Spleen (tissue), 11 donors: ENCODE measurements around the gene RIPOR2. TPM values are rescaled to one million over a fixed set of nuclear protein-coding genes. Genes with fewer than 3 reads are reported as not detected.
"Not testable (repeated sequence)": the region's sequence is repeated elsewhere in the genome, so short reads cannot be mapped to it uniquely, and the experiment has no call there.

Experiments
- DNase-seq: peaks from one replicate; pipeline ENCODE4 v3.0.0-alpha.2; 2020
- H3K27ac ChIP-seq, 8 donors: fragments of 200-600 bp; sonication (generic) in 7 of 8; 1 replicate in 4 of 8; 2 replicates in 4 of 8; pipeline versions ENCODE4 v1.5.0 to v1.8.0; 2016 to 2021; ENCODE audit warnings: inconsistent platforms in 4 of 8, mild to moderate bottlenecking in 4 of 8, moderate library complexity in 1 of 8
- H3K27me3 ChIP-seq, 7 donors: fragments of 200-600 bp; sonication (generic) in 6 of 7; replicated peaks in 1 of 7; 1 replicate in 4 of 7; 2 replicates in 3 of 7; pipeline versions ENCODE4 v1.5.0 to v1.8.0; 2016 to 2021; ENCODE audit warnings: inconsistent platforms in 3 of 7, mild to moderate bottlenecking in 1 of 7
- H3K36me3 ChIP-seq, 6 donors: fragments of 200-600 bp; sonication (generic) in 5 of 6; 1 replicate in 4 of 6; 2 replicates in 2 of 6; pipeline versions ENCODE4 v1.5.0 to v1.8.0; 2016 to 2021; ENCODE audit warnings: inconsistent platforms in 2 of 6
- H3K4me1 ChIP-seq, 6 donors: fragments of 200-600 bp; sonication (generic) in 5 of 6; 1 replicate in 3 of 6; 2 replicates in 3 of 6; pipeline versions ENCODE4 v1.5.0 to v1.8.0; 2016 to 2021; ENCODE audit warnings: inconsistent platforms in 3 of 6
- H3K4me3 ChIP-seq, 8 donors: fragments of 200-600 bp; sonication (generic) in 7 of 8; 1 replicate in 4 of 8; 2 replicates in 4 of 8; pipeline versions ENCODE4 v1.5.0 to v1.8.0; 2016 to 2021; ENCODE audit warnings: inconsistent platforms in 4 of 8, mild to moderate bottlenecking in 4 of 8, moderate library complexity in 2 of 8
- H3K9me3 ChIP-seq, 8 donors: fragments of 200-600 bp; sonication (generic) in 7 of 8; 1 replicate in 4 of 8; 2 replicates in 4 of 8; pipeline versions ENCODE4 v1.5.0 to v1.8.0; 2016 to 2021; ENCODE audit warnings: inconsistent platforms in 4 of 8
- CTCF ChIP-seq, 11 experiments: fragments of 200-600 bp in 7 of 11; fragments of 450-650 bp in 4 of 11; sonication (generic) in 4 of 11; IDR thresholded peaks in 8 of 11; conservative IDR thresholded peaks in 3 of 11; 1 replicate in 7 of 11; 2 replicates in 4 of 11; pipeline versions ENCODE4 v1.4.0 to v1.8.0; 2016 to 2021; ENCODE audit warnings: antibody characterized with exemption in 11 of 11, inconsistent platforms in 4 of 11, mild to moderate bottlenecking in 1 of 11
- POLR2A ChIP-seq, 3 donors: fragments of 450-650 bp; IDR thresholded peaks; one replicate each; pipeline ENCODE4 v1.5.1; 2017; ENCODE audit warnings: antibody characterized with exemption in 3 of 3, mild to moderate bottlenecking in 1 of 3
- POLR2AphosphoS5 ChIP-seq, 3 donors: sonication (generic); formaldehyde crosslinking; IDR thresholded peaks; one replicate each; pipeline ENCODE4 v1.5.1; 2017; ENCODE audit warnings: antibody characterized with exemption in 3 of 3
- WGBS, 5 donors: extraction: QIAGEN DNeasy Blood & Tissue Kit in 3 of 5; methylation state at CpG; one replicate each; pipeline versions ENCODE4 v1.1.5 to v1.1.7; 2013 to 2018; 5-methylcytosine and 5-hydroxymethylcytosine counted together
- intact Hi-C: fragments of 100-400 bp; cut with DNase I; formaldehyde crosslinking; loops from one replicate; pipeline ENCODE4 v1.15.0; 2023; ENCODE audit warnings: low total_unique reads
- polyA plus RNA-seq, 3 donors: library from polyadenylated mRNA; stranded (reverse); fragments of 200-250 nt; gene quantifications; one replicate each; pipeline ENCODE4 v1.2.1, GENCODE V29; 2013
- total RNA-seq, 7 donors: library from RNA; depleted of rRNA in 3 of 7; stranded (reverse); fragments of >200 nt in 3 of 7; fragmentation: NEBNext Ultra II Directional in 4 of 7; extraction: Animal tissue kit (Norgen Biotek cat#: 25700) in 4 of 7; gene quantifications; one replicate each; pipeline versions ENCODE4 v1.1.0 to v1.2.1, GENCODE V29; 2016 to 2021
- donor health status: healthy with polysubstance abuse.
- donor health status: DM: no; HTN: no; CAD: no; lungs with moderate emphysema.
- donor health status: DM: no; HTN: no; CAD: no.
- donor health status: Bipolar disorder and iron deficiency.
- donor health status: healthy.
- donor health status: DM: no; HTN: no; CAD: no.
- donor health status: DM: yes; HTN: yes; CAD: no.

RIPOR2 gene
- total and polyA plus RNA-seq, 10 donors: 40.6 to 247 (median 147) TPM

GRCh38 chr6:24916496-24916895 lies 19.3 kb downstream of the RIPOR2 start:
- no peak for DNase-seq
- Histone ChIP-seq H3K27me3 (no peaks in the 10 kb centered on the region), H3K4me3 (no peak overlapping the region), H3K9me3 (no peaks in the 10 kb centered on the region), H3K27ac (peak overlapping the region in 1 of 8 donors; percentile 36), H3K36me3 (peaks cover 0 to 88% (median 3%) of the 10 kb centered on the region in 6 donors), H3K4me1 (peaks cover 36 to 100% (median 89%) of the 10 kb centered on the region in 6 donors)
- no peak for TF ChIP-seq POLR2A (IDR thresholded peaks at IDR 0.05)
- no peak for TF ChIP-seq POLR2AphosphoS5 (IDR thresholded peaks at IDR 0.05)
- no peak for TF ChIP-seq CTCF (IDR thresholded peaks at IDR 0.05 in 8 of 11, conservative IDR thresholded peaks at IDR 0.05 in 3 of 11)
- WGBS, 5 donors: 83 to 88% (median 85%) methylated on average over 5 of the region's 5 CpGs
- intact Hi-C loops: no loop called here

GRCh38 chr6:24915641-24916040 lies 20.1 kb downstream of the RIPOR2 start:
- no peaks in the 10 kb centered on the region for H3K9me3 ChIP-seq
- no peak for DNase-seq
- no peak overlapping the region for H3K4me3 ChIP-seq
- intact Hi-C loops: no loop called here
- no peaks in the 10 kb centered on the region for H3K27me3 ChIP-seq
- 81 to 87% (median 85%) methylated on average over 5 of the region's 5 CpGs for WGBS, 5 donors
- no peak for TF ChIP-seq POLR2A (IDR thresholded peaks at IDR 0.05)
- TF ChIP-seq CTCF (IDR thresholded peaks at IDR 0.05 in 8 of 11, conservative IDR thresholded peaks at IDR 0.05 in 3 of 11): no peak
- TF ChIP-seq POLR2AphosphoS5 (IDR thresholded peaks at IDR 0.05): no peak
- H3K27ac ChIP-seq: peak overlapping the region in 1 of 8 donors; percentile 36
- H3K4me1 ChIP-seq: peaks cover 37 to 100% (median 88%) of the 10 kb centered on the region in 6 donors
- peaks cover 0 to 84% (median 3%) of the 10 kb centered on the region in 6 donors for H3K36me3 ChIP-seq

- H3K4me3 ChIP-seq, H3K27me3 ChIP-seq, DNase-seq, H3K9me3 ChIP-seq, intact Hi-C loops: not testable (repeated sequence)
- Histone ChIP-seq H3K4me1 (peaks cover 38 to 100% (median 88%) of the 10 kb centered on the region in 6 donors), H3K27ac (peak overlapping the region in 2 of 8 donors; percentile 5 to 88), H3K36me3 (peaks cover 0 to 72% (median 3%) of the 10 kb centered on the region in 6 donors)
- WGBS, 5 donors: 94 to 97% (median 95%) methylated on average over 10 of the region's 10 CpGs
Observed at GRCh38 chr6:24914082-24914481, 21.7 kb downstream of the RIPOR2 start.

- Histone ChIP-seq H3K4me3 (peak overlapping the region in 6 of 8 donors; percentile 47 to 79 (median 54)), H3K4me1 (peaks cover 45 to 100% (median 94%) of the 10 kb centered on the region in 6 donors), H3K27me3 (no peaks in the 10 kb centered on the region), H3K27ac (peak overlapping the region in 5 of 8 donors; percentile 62 to 88 (median 81)), H3K9me3 (no peaks in the 10 kb centered on the region), H3K36me3 (peaks cover 0 to 62% (median 3%) of the 10 kb centered on the region in 6 donors)
- intact Hi-C loops: no loop called here
- no peak for TF ChIP-seq POLR2AphosphoS5 (IDR thresholded peaks at IDR 0.05)
- TF ChIP-seq POLR2A (IDR thresholded peaks at IDR 0.05): no peak
- no peak for TF ChIP-seq CTCF (IDR thresholded peaks at IDR 0.05 in 8 of 11, conservative IDR thresholded peaks at IDR 0.05 in 3 of 11)
- WGBS, 5 donors: 63 to 80% (median 75%) methylated on average over 6 of the region's 6 CpGs
- DNase-seq: no peak
Observed at GRCh38 chr6:24911796-24912382, 23.9 kb downstream of the RIPOR2 start.
